ENCODE data around the gene SUPT5H.

Gene SUPT5H

GRCh38 chr19:39498798-39499642 lies 53.6 kb downstream of the SUPT5H start, which contains the start of gene DLL3:
Gene DLL3, plus strand, starts transcription at chr19:39498947. Its CDS starts 28 bp downstream, at chr19:39498975.
- no peak for DNase-seq

GRCh38 chr19:39499932-39500331 lies 54.5 kb downstream of the SUPT5H start:
- DNase-seq: no peak

GRCh38 chr19:39500543-39500942 lies 55.2 kb downstream of the SUPT5H start:
- DNase-seq: no peak

- no peak for DNase-seq
Measured at GRCh38 chr19:39501340-39501739, 56.0 kb downstream of the SUPT5H start.

GRCh38 chr19:39502640-39503417 lies 57.4 kb downstream of the SUPT5H start:
- peak; percentile 81 for DNase-seq

- no peak for DNase-seq
Measured at GRCh38 chr19:39506598-39506943, 61.2 kb downstream of the SUPT5H start.

GRCh38 chr19:39506944-39507714 lies 61.7 kb downstream of the SUPT5H start:
- DNase-seq: peak; percentile 82

- no peak for DNase-seq
Measured at GRCh38 chr19:39507715-39508364, 62.5 kb downstream of the SUPT5H start.

GRCh38 chr19:39508629-39509028 lies 63.2 kb downstream of the SUPT5H start:
- no peak for DNase-seq

GRCh38 chr19:39509233-39509632 lies 63.9 kb downstream of the SUPT5H start:
- DNase-seq: no peak

- no peak for DNase-seq
Measured at GRCh38 chr19:39512988-39513387, 67.6 kb downstream of the SUPT5H start.

- DNase-seq: no peak
Measured at GRCh38 chr19:39514840-39515550, 69.6 kb downstream of the SUPT5H start, which contains the start of gene SELENOV. Gene SELENOV, plus strand, starts transcription at chr19:39515139. Its CDS starts 74 bp downstream, at chr19:39515213.

GRCh38 chr19:39515551-39516191 lies 70.3 kb downstream of the SUPT5H start:
- DNase-seq: no peak

- DNase-seq: no peak
Measured at GRCh38 chr19:39516270-39516669, 70.9 kb downstream of the SUPT5H start.

GRCh38 chr19:39517432-39517831 lies 72.0 kb downstream of the SUPT5H start:
- DNase-seq: no peak

GRCh38 chr19:39518458-39518857 lies 73.1 kb downstream of the SUPT5H start:
- DNase-seq: no peak

GRCh38 chr19:39518975-39519374 lies 73.6 kb downstream of the SUPT5H start:
- no peak for DNase-seq

GRCh38 chr19:39520541-39521484 lies 75.4 kb downstream of the SUPT5H start:
- no peak for DNase-seq

GRCh38 chr19:39524495-39524894 lies 79.1 kb downstream of the SUPT5H start:
- DNase-seq: no peak

- DNase-seq: no peak
Measured at GRCh38 chr19:39525205-39525604, 79.8 kb downstream of the SUPT5H start.
